HG03139 (cell line): ENCODE data around the gene RIMS3.
"Not testable (repeated sequence)": the region's sequence is repeated elsewhere in the genome, so short reads cannot be mapped to it uniquely, and the experiment has no call there.

ENCODE experiments used
- ATAC-seq: cut with Tn5 transposase; IDR thresholded peaks from one replicate; pipeline ENCODE4 v1.9.1; 2021; ENCODE audit not compliant: unreplicated experiment

The RIMS3 gene

GRCh38 chr1:40665335-40666171 lies at the start of gene RIMS3:
Gene RIMS3, minus strand, starts transcription at chr1:40665682. Its CDS starts 23,757 bp downstream, at chr1:40641925.
- ATAC-seq = peak; percentile 52

GRCh38 chr1:40712997-40713396 lies 47.5 kb upstream of the RIMS3 start:
- ATAC-seq = no peak

GRCh38 chr1:40712405-40712944 lies 47.0 kb upstream of the RIMS3 start:
- ATAC-seq = no peak

GRCh38 chr1:40711465-40712404 lies 46.3 kb upstream of the RIMS3 start:
- ATAC-seq = no peak

- no peak for ATAC-seq
Observed at GRCh38 chr1:40710581-40711315, 45.3 kb upstream of the RIMS3 start.

GRCh38 chr1:40709802-40710278 lies 44.4 kb upstream of the RIMS3 start:
- no peak for ATAC-seq

- ATAC-seq = peak; percentile 79
Observed at GRCh38 chr1:40709100-40709801, 43.8 kb upstream of the RIMS3 start.

- ATAC-seq = peak; percentile 53
Observed at GRCh38 chr1:40708750-40709099, 43.2 kb upstream of the RIMS3 start.

GRCh38 chr1:40706626-40707025 lies 41.1 kb upstream of the RIMS3 start:
- ATAC-seq = no peak

GRCh38 chr1:40704817-40705733 lies 39.6 kb upstream of the RIMS3 start:
- no peak for ATAC-seq

- no peak for ATAC-seq
Observed at GRCh38 chr1:40703316-40703715, 37.8 kb upstream of the RIMS3 start.

- ATAC-seq = not testable (repeated sequence)
Observed at GRCh38 chr1:40702810-40703209, 37.3 kb upstream of the RIMS3 start.

- ATAC-seq = no peak
Observed at GRCh38 chr1:40701684-40702083, 36.2 kb upstream of the RIMS3 start.

GRCh38 chr1:40699787-40700186 lies 34.3 kb upstream of the RIMS3 start:
- ATAC-seq = peak; percentile 63

- no peak for ATAC-seq
Observed at GRCh38 chr1:40697436-40697835, 32.0 kb upstream of the RIMS3 start.

- no peak for ATAC-seq
Observed at GRCh38 chr1:40696294-40696693, 30.8 kb upstream of the RIMS3 start.

GRCh38 chr1:40694353-40694874 lies 28.9 kb upstream of the RIMS3 start:
- ATAC-seq = no peak

- ATAC-seq = no peak
Observed at GRCh38 chr1:40693425-40693824, 27.9 kb upstream of the RIMS3 start.

GRCh38 chr1:40692429-40692895 lies 27.0 kb upstream of the RIMS3 start:
- no peak for ATAC-seq
